ENCODE data around the gene WDR44. TPM values are rescaled to one million over a fixed set of nuclear protein-coding genes. Genes with fewer than 3 reads are reported as not detected.

Gene WDR44
- total RNA-seq, 2 experiments from 2014 or later = 11.7 to 12.2 TPM

DNA sequence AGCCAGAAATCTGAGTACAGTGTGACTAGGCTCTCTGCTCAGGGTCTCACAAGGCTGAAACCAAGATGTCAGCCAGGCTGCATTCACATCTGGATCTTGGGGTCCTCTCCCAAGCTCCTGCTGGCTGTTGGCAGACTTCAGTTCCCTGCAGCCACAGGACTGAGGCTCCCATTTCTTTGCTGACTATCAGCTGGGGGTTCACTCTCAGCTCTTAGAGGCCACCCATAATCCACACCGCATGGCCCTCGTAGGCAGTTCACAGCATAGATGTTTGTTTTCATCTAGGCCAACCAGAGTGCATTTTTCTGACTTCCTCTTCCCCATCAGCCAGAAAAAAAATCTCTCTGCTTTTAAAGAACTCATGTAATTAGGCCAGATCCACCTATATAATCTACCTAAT lies 8.2 kb upstream of the WDR44 start:
- CTCF ChIA-PET = no interaction called here

DNA sequence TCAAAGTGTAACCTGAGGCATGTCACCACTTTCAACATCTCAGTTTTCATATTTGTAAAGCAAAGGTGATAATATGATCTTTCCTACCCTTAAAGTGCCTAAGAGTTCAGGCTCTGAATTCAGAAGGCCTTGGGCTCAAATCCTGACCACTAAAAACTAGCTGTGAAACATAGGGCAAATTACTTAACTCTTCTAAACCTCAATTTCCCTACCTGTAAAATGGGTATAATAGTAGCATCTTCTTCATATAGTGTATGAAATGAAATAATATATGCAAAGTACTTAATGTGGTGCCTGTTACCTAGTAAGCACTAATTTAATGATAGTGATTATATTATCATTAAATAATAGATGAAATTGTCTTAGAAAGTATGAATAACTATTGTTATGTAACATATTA lies 7.0 kb upstream of the WDR44 start:
- Histone ChIP-seq H3K4me3 (ENCODE audit: low read length) (no peak overlapping the region), H3K27me3 (ENCODE audit: control insufficient read depth in 1 of 2, insufficient read depth in 2 of 2, low read length in 2 of 2) (no peaks in the 10 kb centered on the region), H3K36me3 (ENCODE audit: insufficient read depth, low read length) (no peaks in the 10 kb centered on the region), H3K9me3 (ENCODE audit: control insufficient read depth in 1 of 2, insufficient read depth in 1 of 2, low read length in 2 of 2) (no peaks in the 10 kb centered on the region), H3K27ac (ENCODE audit: low read depth in 1 of 2, low read length in 2 of 2) (no peak overlapping the region), H3K4me1 (ENCODE audit: insufficient read depth, low read length) (no peaks in the 10 kb centered on the region)
- Mint-ChIP-seq H3K27me3 (no peaks in the 10 kb centered on the region), H3K4me1 (ENCODE audit: low read depth) (no peaks in the 10 kb centered on the region), H3K9me3 (no peaks in the 10 kb centered on the region), H3K36me3 (ENCODE audit: low read depth) (no peaks in the 10 kb centered on the region), H3K27ac (no peak overlapping the region), H3K4me3 (no peak overlapping the region)
- ChIA-PET CTCF (no interaction called here), POLR2A (no interaction called here)
- DNase-seq (no peak), ATAC-seq (ENCODE audit: poor library complexity) (no peak)
- intact Hi-C loops (cut with DNase I, micrococcal nuclease) = no loop called here
- TF ChIP-seq, protein P1, sequence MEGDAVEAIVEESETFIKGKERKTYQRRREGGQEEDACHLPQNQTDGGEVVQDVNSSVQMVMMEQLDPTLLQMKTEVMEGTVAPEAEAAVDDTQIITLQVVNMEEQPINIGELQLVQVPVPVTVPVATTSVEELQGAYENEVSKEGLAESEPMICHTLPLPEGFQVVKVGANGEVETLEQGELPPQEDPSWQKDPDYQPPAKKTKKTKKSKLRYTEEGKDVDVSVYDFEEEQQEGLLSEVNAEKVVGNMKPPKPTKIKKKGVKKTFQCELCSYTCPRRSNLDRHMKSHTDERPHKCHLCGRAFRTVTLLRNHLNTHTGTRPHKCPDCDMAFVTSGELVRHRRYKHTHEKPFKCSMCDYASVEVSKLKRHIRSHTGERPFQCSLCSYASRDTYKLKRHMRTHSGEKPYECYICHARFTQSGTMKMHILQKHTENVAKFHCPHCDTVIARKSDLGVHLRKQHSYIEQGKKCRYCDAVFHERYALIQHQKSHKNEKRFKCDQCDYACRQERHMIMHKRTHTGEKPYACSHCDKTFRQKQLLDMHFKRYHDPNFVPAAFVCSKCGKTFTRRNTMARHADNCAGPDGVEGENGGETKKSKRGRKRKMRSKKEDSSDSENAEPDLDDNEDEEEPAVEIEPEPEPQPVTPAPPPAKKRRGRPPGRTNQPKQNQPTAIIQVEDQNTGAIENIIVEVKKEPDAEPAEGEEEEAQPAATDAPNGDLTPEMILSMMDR (IDR thresholded peaks at IDR 0.05) = no peak

More for the DNA sequence above, 8.2 kb upstream of the WDR44 start:
- TF ChIP-seq, protein P1 (IDR thresholded peaks at IDR 0.05) = no peak
- Mint-ChIP-seq H3K4me1 (ENCODE audit: low read depth) (no peaks in the 10 kb centered on the region), H3K9me3 (no peaks in the 10 kb centered on the region), H3K36me3 (ENCODE audit: low read depth) (no peaks in the 10 kb centered on the region), H3K4me3 (no peak overlapping the region), H3K27me3 (no peaks in the 10 kb centered on the region), H3K27ac (no peak overlapping the region)
- Histone ChIP-seq H3K4me1 (ENCODE audit: insufficient read depth, low read length) (no peaks in the 10 kb centered on the region), H3K27ac (ENCODE audit: low read depth in 1 of 2, low read length in 2 of 2) (no peak overlapping the region), H3K27me3 (ENCODE audit: control insufficient read depth in 1 of 2, insufficient read depth in 2 of 2, low read length in 2 of 2) (no peaks in the 10 kb centered on the region), H3K4me3 (ENCODE audit: low read length) (no peak overlapping the region), H3K9me3 (ENCODE audit: control insufficient read depth in 1 of 2, insufficient read depth in 1 of 2, low read length in 2 of 2) (no peaks in the 10 kb centered on the region), H3K36me3 (ENCODE audit: insufficient read depth, low read length) (no peaks in the 10 kb centered on the region)
- DNase-seq (no peak), ATAC-seq (ENCODE audit: poor library complexity) (no peak)
- POLR2A ChIA-PET = no interaction called here
- intact Hi-C loops (cut with DNase I, micrococcal nuclease) = no loop called here

DNA sequence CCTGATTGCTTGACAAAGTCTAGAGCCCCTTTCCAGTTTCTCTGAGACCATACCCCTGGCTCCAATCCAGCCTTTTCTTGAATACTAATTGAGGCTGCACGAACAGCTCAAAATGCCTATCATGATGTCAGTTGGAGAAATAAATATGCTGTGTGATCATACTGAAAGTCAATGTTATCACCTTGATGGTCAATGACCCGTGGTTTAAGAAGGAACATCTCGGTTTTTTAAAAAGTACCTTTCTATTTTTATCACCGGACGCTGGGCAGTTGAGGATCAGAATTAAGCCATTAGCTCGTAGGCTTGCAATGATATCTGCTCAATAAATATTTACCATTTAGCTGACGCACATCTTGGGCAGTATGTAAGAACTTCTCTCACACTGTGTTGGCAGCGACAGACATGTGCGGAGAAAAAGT lies 852 bp upstream of the WDR44 start:
- Mint-ChIP-seq H3K9me3 (no peaks in the 10 kb centered on the region), H3K36me3 (ENCODE audit: low read depth) (peaks cover 18% of the 10 kb centered on the region), H3K4me3 (peak overlapping the region; percentile 100), H3K27ac (peak overlapping the region; percentile 99), H3K4me1 (ENCODE audit: low read depth) (peaks cover 37% of the 10 kb centered on the region), H3K27me3 (no peaks in the 10 kb centered on the region)
- TF ChIP-seq, protein P1 (IDR thresholded peaks at IDR 0.05) = no peak
- Histone ChIP-seq H3K4me1 (ENCODE audit: insufficient read depth, low read length) (peaks cover 15% of the 10 kb centered on the region), H3K27me3 (ENCODE audit: control insufficient read depth in 1 of 2, insufficient read depth in 2 of 2, low read length in 2 of 2) (no peaks in the 10 kb centered on the region), H3K9me3 (ENCODE audit: control insufficient read depth in 1 of 2, insufficient read depth in 1 of 2, low read length in 2 of 2) (no peaks in the 10 kb centered on the region), H3K4me3 (ENCODE audit: low read length) (peak overlapping the region; percentile 97), H3K27ac (ENCODE audit: low read depth in 1 of 2, low read length in 2 of 2) (peak overlapping the region; percentile 80 to 88), H3K36me3 (ENCODE audit: insufficient read depth, low read length) (no peaks in the 10 kb centered on the region)
- POLR2A ChIA-PET = interaction anchor here (1.2 kb wide), 1 partner anchor 10 kb away, joined by 3 read pairs; no protein-coding TSS in a partner anchor
- CTCF ChIA-PET = interaction anchor here (1.3 kb wide), 1 partner anchor 10 kb away, joined by 3 read pairs; no protein-coding TSS in a partner anchor
- intact Hi-C loops (cut with DNase I, micrococcal nuclease) = loop anchor here (10.0 kb wide), 2 partner anchors 50 to 890 kb away; partner anchors contain the start of gene PGRMC1 (in 1 of the 2)
- ATAC-seq (ENCODE audit: poor library complexity) (no peak), DNase-seq (no peak)

Measured in CD4-positive, alpha-beta T cell (primary cell).